Upper lobe of left lung (tissue), 6 donors: ENCODE results near the gene ASTN1. TPM values are rescaled to one million over a fixed set of nuclear protein-coding genes. Genes with fewer than 3 reads are reported as not detected.

Experiments
- ATAC-seq, 2 donors: fragments of 200-7000 bp; cut with Tn5 transposase; one replicate each; pipeline ENCODE4 v1.9.1; 2022; ENCODE audit warnings: mild to moderate bottlenecking in 2 of 2, moderate library complexity in 2 of 2; ENCODE audit not compliant: low FRiP score in 2 of 2
- DNase-seq, 2 donors: peaks; one replicate each; pipeline ENCODE4 v3.0.0-alpha.2; 2019 to 2020
- H3K27ac ChIP-seq, 4 donors: fragments of 200-600 bp; sonication (generic); one replicate each; pipeline ENCODE4 v1.5.1; 2016 to 2019
- H3K27me3 ChIP-seq, 4 donors: fragments of 200-600 bp; sonication (generic); one replicate each; pipeline ENCODE4 v1.5.1; 2017 to 2019
- H3K36me3 ChIP-seq, 4 donors: fragments of 200-600 bp; sonication (generic); one replicate each; pipeline ENCODE4 v1.5.1; 2016 to 2019
- H3K4me1 ChIP-seq, 4 donors: fragments of 200-600 bp; sonication (generic); one replicate each; pipeline ENCODE4 v1.5.1; 2018 to 2019
- H3K4me3 ChIP-seq, 4 donors: fragments of 200-600 bp; sonication (generic); one replicate each; pipeline ENCODE4 v1.5.1; 2017 to 2019; ENCODE audit warnings: mild to moderate bottlenecking in 2 of 4, moderate library complexity in 1 of 4
- H3K9me3 ChIP-seq, 4 donors: fragments of 200-600 bp; sonication (generic); one replicate each; pipeline ENCODE4 v1.5.1; 2018 to 2019
- EP300 ChIP-seq, 4 donors: sonication (generic); formaldehyde crosslinking; IDR thresholded peaks; one replicate each; pipeline ENCODE4 v1.5.1; 2017; ENCODE audit warnings: antibody characterized with exemption in 4 of 4, control low read depth in 2 of 4
- POLR2A ChIP-seq, 4 donors: fragments of 450-650 bp; IDR thresholded peaks; one replicate each; pipeline ENCODE4 v1.5.1; 2016 to 2017; ENCODE audit warnings: antibody characterized with exemption in 4 of 4, mild to moderate bottlenecking in 2 of 4
- POLR2AphosphoS5 ChIP-seq, 2 donors: sonication (generic); formaldehyde crosslinking; IDR thresholded peaks; one replicate each; pipeline ENCODE4 v1.5.1; 2017; ENCODE audit warnings: antibody characterized with exemption in 2 of 2
- WGBS, 2 donors: methylation state at CpG; one replicate each; pipeline ENCODE4 v1.1.5; 2017 to 2018; 5-methylcytosine and 5-hydroxymethylcytosine counted together
- total RNA-seq, 6 donors: library from RNA; depleted of rRNA in 4 of 6; stranded (reverse); fragments of >200 nt in 4 of 6; gene quantifications; one replicate each; pipeline versions ENCODE4 v1.1.0 to v1.2.1, GENCODE V29; 2016 to 2021
- TF ChIP-seq, protein P1 (sequence below), 6 experiments: fragments of 450-650 bp in 4 of 6; fragments of 200-600 bp in 2 of 6; sonication (generic) in 2 of 6; IDR thresholded peaks; one replicate each; pipeline ENCODE4 v1.5.1; 2016 to 2019; ENCODE audit warnings: antibody characterized with exemption in 6 of 6
- donor health status: DM: no; HTN: no; CAD: no; lungs with moderate emphysema.
- donor health status: DM: no; HTN: yes; CAD: no; lungs with severe emphysema.

ASTN1 gene
- total RNA-seq, 6 donors from 2014 or later = 0.15 to 1.0 (median 0.32) TPM; not detected in 2

DNA sequence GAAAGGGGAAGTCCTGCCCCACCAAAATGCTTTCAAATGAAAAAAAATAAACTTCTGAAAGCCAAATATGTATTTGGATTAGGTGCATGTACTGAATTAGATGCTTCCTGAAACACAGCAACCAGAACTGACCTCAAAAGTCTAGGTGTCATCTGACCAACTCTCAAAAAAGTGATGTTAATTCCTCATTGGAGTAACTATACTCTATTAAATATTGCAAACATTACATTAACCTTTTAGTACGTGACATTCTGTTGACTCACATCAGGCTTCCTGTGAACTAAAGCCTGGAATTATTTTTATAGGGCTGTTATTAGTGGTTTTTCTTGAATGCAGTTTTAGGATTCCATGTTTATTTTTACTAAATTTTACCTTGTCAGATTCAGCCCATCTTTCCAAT, 73.5 kb downstream of the ASTN1 start:
- Histone ChIP-seq H3K27ac (no peak overlapping the region), H3K4me1 (no peaks in the 10 kb centered on the region), H3K27me3 (no peaks in the 10 kb centered on the region), H3K9me3 (no peaks in the 10 kb centered on the region), H3K36me3 (no peaks in the 10 kb centered on the region), H3K4me3 (no peak overlapping the region)
- TF ChIP-seq EP300 (IDR thresholded peaks at IDR 0.05) = no peak
- TF ChIP-seq, protein P1, sequence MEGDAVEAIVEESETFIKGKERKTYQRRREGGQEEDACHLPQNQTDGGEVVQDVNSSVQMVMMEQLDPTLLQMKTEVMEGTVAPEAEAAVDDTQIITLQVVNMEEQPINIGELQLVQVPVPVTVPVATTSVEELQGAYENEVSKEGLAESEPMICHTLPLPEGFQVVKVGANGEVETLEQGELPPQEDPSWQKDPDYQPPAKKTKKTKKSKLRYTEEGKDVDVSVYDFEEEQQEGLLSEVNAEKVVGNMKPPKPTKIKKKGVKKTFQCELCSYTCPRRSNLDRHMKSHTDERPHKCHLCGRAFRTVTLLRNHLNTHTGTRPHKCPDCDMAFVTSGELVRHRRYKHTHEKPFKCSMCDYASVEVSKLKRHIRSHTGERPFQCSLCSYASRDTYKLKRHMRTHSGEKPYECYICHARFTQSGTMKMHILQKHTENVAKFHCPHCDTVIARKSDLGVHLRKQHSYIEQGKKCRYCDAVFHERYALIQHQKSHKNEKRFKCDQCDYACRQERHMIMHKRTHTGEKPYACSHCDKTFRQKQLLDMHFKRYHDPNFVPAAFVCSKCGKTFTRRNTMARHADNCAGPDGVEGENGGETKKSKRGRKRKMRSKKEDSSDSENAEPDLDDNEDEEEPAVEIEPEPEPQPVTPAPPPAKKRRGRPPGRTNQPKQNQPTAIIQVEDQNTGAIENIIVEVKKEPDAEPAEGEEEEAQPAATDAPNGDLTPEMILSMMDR (IDR thresholded peaks at IDR 0.05) = no peak
- TF ChIP-seq POLR2AphosphoS5 (IDR thresholded peaks at IDR 0.05) = no peak
- no peak for TF ChIP-seq POLR2A (IDR thresholded peaks at IDR 0.05)
- 60 to 74% methylated on average over 1 of the region's 1 CpG for WGBS, 2 donors
- ATAC-seq (no peak), DNase-seq (no peak)

GRCh38 chr1:177088966-177089365, 75.5 kb downstream of the ASTN1 start:
- Histone ChIP-seq H3K27ac (no peak overlapping the region), H3K4me3 (no peak overlapping the region), H3K36me3 (no peaks in the 10 kb centered on the region), H3K9me3 (no peaks in the 10 kb centered on the region), H3K4me1 (no peaks in the 10 kb centered on the region), H3K27me3 (no peaks in the 10 kb centered on the region)
- ATAC-seq (no peak), DNase-seq (no peak)
- 67 to 77% methylated on average over 5 of the region's 5 CpGs for WGBS, 2 donors
- no peak for TF ChIP-seq POLR2A (IDR thresholded peaks at IDR 0.05)
- no peak for TF ChIP-seq POLR2AphosphoS5 (IDR thresholded peaks at IDR 0.05)
- TF ChIP-seq, protein P1 (IDR thresholded peaks at IDR 0.05) = no peak
- no peak for TF ChIP-seq EP300 (IDR thresholded peaks at IDR 0.05)

DNA sequence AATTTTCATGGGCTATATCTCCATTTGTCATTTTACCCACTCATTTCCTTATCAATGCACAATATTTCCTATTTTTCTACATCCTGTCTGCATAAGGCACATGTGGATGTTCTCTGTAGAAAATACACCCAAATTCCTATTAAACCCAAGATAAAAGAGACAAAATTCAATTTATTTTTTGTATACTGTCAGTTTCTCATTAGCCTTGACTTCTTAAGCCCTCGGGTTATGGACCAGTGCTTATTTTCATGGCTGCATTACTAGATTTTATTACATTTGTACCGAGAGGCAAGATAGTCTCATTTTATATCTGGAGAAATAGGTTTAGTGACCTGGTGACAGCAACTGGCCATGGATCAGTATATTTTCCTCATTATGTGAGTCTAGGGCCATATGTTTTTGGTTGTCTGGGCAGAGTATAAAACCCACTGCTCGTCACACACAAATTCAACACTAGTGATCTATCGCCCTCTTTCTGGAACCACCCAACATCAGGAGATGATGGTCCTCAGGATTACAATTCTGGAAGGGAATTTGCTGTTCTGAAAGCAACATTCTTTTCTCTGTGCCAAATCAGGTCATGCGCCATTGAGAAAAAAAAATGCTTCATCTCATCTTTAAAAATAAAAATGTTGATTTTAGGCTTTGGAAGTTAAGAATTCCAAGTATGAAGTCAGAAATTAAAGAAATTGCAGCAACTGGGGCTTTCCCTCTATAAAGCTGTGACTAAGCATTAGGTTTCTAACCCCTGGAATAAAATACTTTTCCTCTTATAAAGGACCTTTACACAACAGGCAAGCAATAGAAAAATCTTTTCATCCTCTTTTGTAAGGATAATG, 81.4 kb downstream of the ASTN1 start:
- ATAC-seq = peak in 1 of 2 donors; percentile 62
- TF ChIP-seq, protein P1 (IDR thresholded peaks at IDR 0.05) = no peak
- TF ChIP-seq POLR2AphosphoS5 (IDR thresholded peaks at IDR 0.05) = no peak
- TF ChIP-seq POLR2A (IDR thresholded peaks at IDR 0.05) = no peak
- TF ChIP-seq EP300 (IDR thresholded peaks at IDR 0.05) = no peak
- H3K27me3 ChIP-seq = no peaks in the 10 kb centered on the region

DNA sequence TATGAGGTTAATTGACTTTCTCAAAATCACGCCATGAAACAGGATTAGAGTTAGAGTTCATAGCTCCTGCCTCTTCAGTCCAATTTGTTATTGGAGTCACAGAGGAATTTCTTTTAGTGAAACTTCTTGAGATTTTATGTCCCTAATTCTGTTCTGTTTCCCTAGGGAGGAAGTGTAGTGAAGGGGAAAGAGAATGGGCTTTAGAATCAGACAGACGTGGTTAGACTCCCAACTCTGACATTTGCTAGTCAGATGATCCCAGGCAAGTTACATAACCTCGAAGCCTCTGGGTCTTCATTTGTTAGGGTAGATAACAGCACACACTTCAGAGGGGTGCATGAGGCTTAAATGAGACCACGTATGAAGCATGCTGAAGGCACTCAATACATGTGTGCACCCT, 83.9 kb downstream of the ASTN1 start:
- Histone ChIP-seq H3K4me1 (no peaks in the 10 kb centered on the region), H3K4me3 (no peak overlapping the region), H3K36me3 (no peaks in the 10 kb centered on the region), H3K27me3 (no peaks in the 10 kb centered on the region), H3K9me3 (no peaks in the 10 kb centered on the region), H3K27ac (no peak overlapping the region)
- WGBS, 2 donors = 78 to 85% methylated on average over 4 of the region's 4 CpGs
- TF ChIP-seq POLR2A (IDR thresholded peaks at IDR 0.05) = no peak
- no peak for TF ChIP-seq POLR2AphosphoS5 (IDR thresholded peaks at IDR 0.05)
- TF ChIP-seq EP300 (IDR thresholded peaks at IDR 0.05) = no peak
- TF ChIP-seq, protein P1 (IDR thresholded peaks at IDR 0.05) = no peak
- no peak for DNase-seq
- no peak for ATAC-seq

More for the DNA sequence above, 81.4 kb downstream of the ASTN1 start:
- Histone ChIP-seq H3K4me1 (no peaks in the 10 kb centered on the region), H3K27ac (no peak overlapping the region), H3K4me3 (no peak overlapping the region), H3K36me3 (no peaks in the 10 kb centered on the region), H3K9me3 (no peaks in the 10 kb centered on the region)
- WGBS, 2 donors = 82 to 87% methylated on average over 5 of the region's 5 CpGs
- DNase-seq = no peak
